K562 (cell line): Measurements from ENCODE around the gene ELF3. TPM values are rescaled to one million over a fixed set of nuclear protein-coding genes. Genes with fewer than 3 reads are reported as not detected.

ENCODE experiments used
- ATAC-seq: fragments of 200-7000 bp; cut with Tn5 transposase; 3 replicates; pipeline ENCODE4 v1.9.1; 2020; ENCODE audit warnings: moderate library complexity
- BruUV-seq: library from RNA; stranded (reverse); fragments of 400-500 nt; replicated peaks from 2 replicates; lab custom pipeline; 2021; lab: Mats Ljungman, UMichigan
- CTCF ChIA-PET: fragments of 300-600 bp; formaldehyde crosslinking; extraction: SDS; loops from one replicate; lab custom pipeline; 2021; ENCODE audit warnings: low intra/inter-chr PET ratio; lab: Yijun Ruan, JAX
- POLR2A ChIA-PET: fragments of 300-600, 350-650 bp; sonication (Branson Sonifier 250); formaldehyde crosslinking; extraction: SDS; loops from one replicate; lab custom pipeline; 2021; ENCODE audit warnings: antibody characterized with exemption, inconsistent platforms; lab: Yijun Ruan, JAX
- DNase-seq, 4 experiments: peaks; one replicate each; pipeline versions ENCODE4 v3.0.0 to v3.0.0-alpha.2; 2011 to 2018; ENCODE audit warnings: low spot score in 3 of 4, mixed read lengths in 3 of 4; ENCODE audit errors: extremely low read depth in 1 of 4
- FAIRE-seq: peaks from 2 replicates; lab custom pipeline; 2011; peaks lifted over from hg19 to GRCh38; lab: Jason Lieb, UNC
- H2AFZ ChIP-seq: 2 replicates; pipeline ENCODE4 v1.6.0; 2011; ENCODE audit warnings: low read depth, low read length, control low read depth, inconsistent platforms
- H3K27ac ChIP-seq: fragments of 200-600 bp; 3 replicates; pipeline ENCODE4 v1.8.0; 2011; ENCODE audit warnings: low read depth, mild to moderate bottlenecking, control low read depth, inconsistent platforms, low read length, moderate library complexity, mixed read lengths; ENCODE audit errors: extremely low read depth
- H3K27me3 ChIP-seq, 2 experiments: fragments of 300-600 bp in 1 of 2; 2 replicates in 1 of 2; 3 replicates in 1 of 2; pipeline versions ENCODE4 v1.6.0 to v1.8.0; 2011; ENCODE audit warnings: inconsistent platforms in 2 of 2, low read length in 2 of 2, mild to moderate bottlenecking in 1 of 2, mixed read lengths in 1 of 2, moderate library complexity in 1 of 2; ENCODE audit not compliant: control insufficient read depth in 2 of 2, insufficient read depth in 2 of 2
- H3K36me3 ChIP-seq: fragments of 300-600 bp; 3 replicates; pipeline ENCODE4 v1.8.0; 2011; ENCODE audit warnings: mild to moderate bottlenecking, low read length, inconsistent platforms; ENCODE audit not compliant: control insufficient read depth, insufficient read depth
- H3K4me1 ChIP-seq, 2 experiments: fragments of 200-600 bp in 1 of 2; replicated peaks in 1 of 2; 2 replicates in 1 of 2; 3 replicates in 1 of 2; pipeline versions ENCODE4 v1.5.1 to v1.8.0; 2011; ENCODE audit warnings: inconsistent platforms in 2 of 2, low read length in 2 of 2, mild to moderate bottlenecking in 1 of 2, mixed read lengths in 1 of 2, moderate library complexity in 1 of 2; ENCODE audit not compliant: control insufficient read depth in 2 of 2, insufficient read depth in 2 of 2
- H3K4me2 ChIP-seq: 2 replicates; pipeline ENCODE4 v1.6.1; 2011; ENCODE audit warnings: low read length, control low read depth, inconsistent platforms, mixed read lengths; ENCODE audit not compliant: insufficient read depth
- H3K4me3 ChIP-seq: fragments of 200-600 bp; sonication (generic), shearing (Covaris generic); 2 replicates; pipeline ENCODE4 v1.5.1; 2016; ENCODE audit warnings: control low read depth, inconsistent platforms
- H3K79me2 ChIP-seq: fragments of 200-600 bp; 3 replicates; pipeline ENCODE4 v1.8.0; 2011; ENCODE audit warnings: low read length, inconsistent platforms; ENCODE audit not compliant: control insufficient read depth, insufficient read depth
- H3K9ac ChIP-seq, 2 experiments: 2 replicates each; pipeline versions ENCODE4 v1.6.0 to v1.6.1; 2011; ENCODE audit warnings: low read depth in 2 of 2, low read length in 2 of 2, control low read depth in 1 of 2, inconsistent platforms in 1 of 2, mild to moderate bottlenecking in 1 of 2, mixed read lengths in 1 of 2; ENCODE audit not compliant: insufficient read depth in 1 of 2
- H3K9me1 ChIP-seq: one replicate; pipeline ENCODE4 v1.6.0; 2011; ENCODE audit warnings: inconsistent platforms, mild to moderate bottlenecking, low read length, moderate library complexity; ENCODE audit not compliant: control insufficient read depth, insufficient read depth
- H3K9me3 ChIP-seq: replicated peaks from 2 replicates; pipeline ENCODE4 v1.5.1; 2011; ENCODE audit warnings: low read depth, low read length, inconsistent platforms; ENCODE audit not compliant: control insufficient read depth, insufficient read depth
- H4K20me1 ChIP-seq: replicated peaks from 2 replicates; pipeline ENCODE4 v1.6.1; 2011; ENCODE audit warnings: low read length, inconsistent platforms, mixed read lengths; ENCODE audit not compliant: control insufficient read depth, insufficient read depth
- CAMTA2 ChIP-seq: fragments of 250-450 bp; sonication (Bioruptor Pico); conservative IDR thresholded peaks from 2 replicates; pipeline ENCODE4 v1.5.1; 2022
- E2F5 ChIP-seq: sonication (generic); formaldehyde crosslinking; IDR thresholded peaks from 2 replicates; pipeline ENCODE4 v1.8.0; 2022; ENCODE audit warnings: mild to moderate bottlenecking, missing genetic modification reagents
- ESRRA ChIP-seq: fragments of 450-650 bp; IDR thresholded peaks from 2 replicates; pipeline ENCODE4 v1.6.1; 2014; ENCODE audit warnings: low read depth, mild to moderate bottlenecking, moderate library complexity, borderline replicate concordance
- FOXO4 ChIP-seq: fragments of 450-650 bp; formaldehyde crosslinking; IDR thresholded peaks from 2 replicates; pipeline ENCODE4 v1.4.0; 2020; ENCODE audit warnings: mild to moderate bottlenecking, moderate library complexity
- MLX ChIP-seq, 2 experiments: fragments of 450-650 bp in 1 of 2; sonication (generic) in 1 of 2; formaldehyde crosslinking; conservative IDR thresholded peaks; 2 replicates each; pipeline versions ENCODE4 v1.4.0 to v1.8.1; 2020 to 2022; ENCODE audit warnings: mild to moderate bottlenecking in 1 of 2, missing genetic modification reagents in 1 of 2
- U2AF1 ChIP-seq: fragments of 200-400 bp; formaldehyde crosslinking; optimal IDR thresholded peaks from 2 replicates; pipeline ENCODE3; 2017; ENCODE audit warnings: mild to moderate bottlenecking, low read depth, low read length, moderate library complexity
- ZNF23 ChIP-seq: fragments of 250-450 bp; sonication (Bioruptor Pico); IDR thresholded peaks from 2 replicates; pipeline ENCODE4 v1.4.0; 2020; ENCODE audit warnings: mild to moderate bottlenecking
- ZNF766 ChIP-seq: fragments of 200-800 bp; sonication (Bioruptor generic); conservative IDR thresholded peaks from 2 replicates; pipeline ENCODE4 v1.6.1; 2016; ENCODE audit warnings: missing genetic modification characterization, missing compliant biosample characterization
- WGBS: fragments of 100-300 bp; shearing (Covaris generic); methylation state at CpG from one replicate; pipeline ENCODE4 v1.1.6; 2016; ENCODE audit warnings: low coverage, mixed read lengths; ENCODE audit not compliant: insufficient coverage; ENCODE audit errors: missing lambda C conversion rate; 5-methylcytosine and 5-hydroxymethylcytosine counted together
- in situ Hi-C: fragments of 300-500 bp; cut with MboI; formaldehyde crosslinking; loops from 4 replicates; pipeline ENCODE4 v1.15.0; 2018; ENCODE audit warnings: inconsistent platforms, mixed read lengths
- intact Hi-C: fragments of 100-400 bp; cut with micrococcal nuclease; formaldehyde crosslinking; loops from 2 replicates; pipeline ENCODE4 v1.14.2; 2022
- polyA plus RNA-seq, 8 experiments: library from polyadenylated mRNA; depleted of rRNA in 4 of 8; stranded (reverse) in 5 of 8; unstranded in 3 of 8; fragments of >200 nt; fragmentation: Nextera tagmentation in 2 of 8; fragmentation: Illumina TruSeq in 1 of 8; extraction: Ambion mirVana in 2 of 8; extraction: Trizol in 1 of 8; gene quantifications; 2 replicates each; pipeline versions ENCODE4 v1.2.1 to v1.2.3, GENCODE V29; 2011 to 2014; ENCODE audit warnings: inconsistent platforms in 1 of 8, missing spikeins in 1 of 8
- total RNA-seq, 7 experiments: library from RNA; depleted of rRNA in 6 of 7; stranded (reverse); fragments of >200 nt in 6 of 7; fragmentation: Illumina TruSeq in 2 of 7; extraction: Trizol in 2 of 7; gene quantifications; 2 replicates each; pipeline versions ENCODE4 v1.2.1 to v1.2.3, GENCODE V29; 2011 to 2021; ENCODE audit warnings: low replicate concordance in 1 of 7

ELF3 gene
- total and polyA plus RNA-seq, 9 of the 15 experiments (the other 6 are each of a cell fraction or from before 2014, with no cell fraction given) = 0.03 to 1.2 (median 0.07) TPM; not detected in 4

- ATAC-seq = no peak
- TF ChIP-seq ESRRA (peak; percentile 85), E2F5 (CRISPR knock-in tag) (no peak), MLX (CRISPR knock-in tag; conservative IDR thresholded peaks at IDR 0.05) (no peak), CAMTA2 (CRISPR knock-in tag) (no peak), FOXO4 (CRISPR knock-in tag) (no peak), U2AF1 (no peak), ZNF23 (CRISPR knock-in tag) (no peak), ZNF766 (CRISPR knock-in tag) (no peak)
- FAIRE-seq = peak; percentile 61
- Histone ChIP-seq H3K36me3 (no peaks in the 10 kb centered on the region), H3K79me2 (no peaks in the 10 kb centered on the region), H3K4me1 (peaks cover 22 to 47% of the 10 kb centered on the region in 2 experiments), H3K9me1 (no peaks in the 10 kb centered on the region), H3K27me3 (peaks cover 0 to 9% of the 10 kb centered on the region in 2 experiments; a peak in 1 of 5 replicates), H2AFZ (no peak overlapping the region), H3K4me3 (no peak overlapping the region), H3K9ac (no peak overlapping the region), H3K9me3 (no peaks in the 10 kb centered on the region), H4K20me1 (0 out of 2 replicates have a peak, but pooled peaks cover 4% of the 10 kb centered on the region), H3K4me2 (no peak overlapping the region), H3K27ac (no peak overlapping the region)
- POLR2A ChIA-PET = interaction anchor here (0.5 to 2.6 kb wide), 4 partner anchors 10 to 26 kb away, joined by 3 to 7 read pairs (median 4); no protein-coding TSS in a partner anchor
- intact Hi-C loops (no loop called here), in situ Hi-C loops (no loop called here)
- CTCF ChIA-PET = interaction anchor here (1.2 kb wide), 1 partner anchor 102 kb away, joined by 3 read pairs; no protein-coding TSS in a partner anchor
- DNase-seq = no peak
- no TSS peak for BruUV-seq
- 65% methylated on average over 9 of the region's 9 CpGs for WGBS
Observed at GRCh38 chr1:202016022-202016810, 5.8 kb downstream of the ELF3 start.
